RWPE1 (cell line): ENCODE data around the gene DNAI4.

ENCODE experiments used
- CTCF ChIA-PET: fragments of 350-600 bp; sonication (Branson Sonifier 250); formaldehyde crosslinking; extraction: SDS; loops from one replicate; lab custom pipeline; 2021; lab: Yijun Ruan, JAX
- POLR2A ChIA-PET: fragments of 400-600 bp; formaldehyde crosslinking; extraction: SDS; loops from one replicate; lab custom pipeline; 2020; ENCODE audit warnings: antibody characterized with exemption; ENCODE audit not compliant: low non-redundant PET; lab: Yijun Ruan, JAX
- DNase-seq: peaks from one replicate; pipeline ENCODE4 v3.0.0; 2012; ENCODE audit warnings: low spot score
- H3K27ac ChIP-seq: fragments of 450-650 bp; 2 replicates; pipeline ENCODE4 v1.5.1; 2017
- TF ChIP-seq, protein P1 (sequence below): fragments of 450-650 bp; conservative IDR thresholded peaks from 2 replicates; pipeline ENCODE4 v1.5.1; 2017; ENCODE audit warnings: low read depth, mild to moderate bottlenecking

Gene DNAI4

DNA sequence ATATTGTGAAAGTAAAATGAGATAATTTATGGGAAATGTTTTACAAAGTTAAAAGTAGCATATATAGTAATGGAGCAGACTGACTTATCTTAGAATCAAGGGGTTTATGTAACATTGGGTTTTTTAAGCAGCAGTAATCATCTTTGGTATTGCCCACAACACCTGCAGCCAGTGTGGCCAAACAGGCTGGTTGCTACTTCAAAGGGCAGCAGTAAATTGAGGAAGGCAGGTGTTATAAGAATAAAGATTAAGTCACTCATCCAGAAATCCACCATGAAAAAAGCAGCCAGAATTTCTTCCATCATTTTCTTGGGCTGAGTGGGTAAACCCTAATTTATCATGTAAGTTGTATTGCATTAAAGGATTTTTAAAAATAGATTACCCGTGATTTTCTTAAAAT is 155.7 kb downstream of the DNAI4 start:
- TF ChIP-seq, protein P1, sequence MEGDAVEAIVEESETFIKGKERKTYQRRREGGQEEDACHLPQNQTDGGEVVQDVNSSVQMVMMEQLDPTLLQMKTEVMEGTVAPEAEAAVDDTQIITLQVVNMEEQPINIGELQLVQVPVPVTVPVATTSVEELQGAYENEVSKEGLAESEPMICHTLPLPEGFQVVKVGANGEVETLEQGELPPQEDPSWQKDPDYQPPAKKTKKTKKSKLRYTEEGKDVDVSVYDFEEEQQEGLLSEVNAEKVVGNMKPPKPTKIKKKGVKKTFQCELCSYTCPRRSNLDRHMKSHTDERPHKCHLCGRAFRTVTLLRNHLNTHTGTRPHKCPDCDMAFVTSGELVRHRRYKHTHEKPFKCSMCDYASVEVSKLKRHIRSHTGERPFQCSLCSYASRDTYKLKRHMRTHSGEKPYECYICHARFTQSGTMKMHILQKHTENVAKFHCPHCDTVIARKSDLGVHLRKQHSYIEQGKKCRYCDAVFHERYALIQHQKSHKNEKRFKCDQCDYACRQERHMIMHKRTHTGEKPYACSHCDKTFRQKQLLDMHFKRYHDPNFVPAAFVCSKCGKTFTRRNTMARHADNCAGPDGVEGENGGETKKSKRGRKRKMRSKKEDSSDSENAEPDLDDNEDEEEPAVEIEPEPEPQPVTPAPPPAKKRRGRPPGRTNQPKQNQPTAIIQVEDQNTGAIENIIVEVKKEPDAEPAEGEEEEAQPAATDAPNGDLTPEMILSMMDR = no peak
- POLR2A ChIA-PET = no interaction called here
- CTCF ChIA-PET = no interaction called here
- DNase-seq = no peak
- no peak overlapping the region for H3K27ac ChIP-seq

DNA sequence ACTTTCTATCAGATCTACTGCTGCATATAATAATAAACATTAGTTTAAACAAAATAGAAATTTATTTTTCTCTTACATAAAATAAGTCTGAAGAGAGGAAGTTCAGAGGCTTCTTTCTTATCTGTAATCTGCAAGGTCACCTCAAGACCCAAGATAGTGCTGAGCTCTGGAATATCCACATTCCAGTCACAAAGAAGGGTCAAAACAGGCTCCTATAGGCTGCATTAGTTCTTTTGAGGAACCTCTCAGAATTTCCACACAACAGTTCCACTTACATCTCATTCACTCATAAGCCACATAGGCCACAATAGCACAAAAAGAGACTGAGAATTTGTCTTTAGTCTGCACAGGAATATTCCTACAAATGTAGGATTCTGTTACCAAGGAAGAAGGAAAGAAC is 157.0 kb downstream of the DNAI4 start:
- ChIA-PET POLR2A (no interaction called here), CTCF (no interaction called here)
- TF ChIP-seq, protein P1 = no peak
- no peak overlapping the region for H3K27ac ChIP-seq
- no peak for DNase-seq

DNA sequence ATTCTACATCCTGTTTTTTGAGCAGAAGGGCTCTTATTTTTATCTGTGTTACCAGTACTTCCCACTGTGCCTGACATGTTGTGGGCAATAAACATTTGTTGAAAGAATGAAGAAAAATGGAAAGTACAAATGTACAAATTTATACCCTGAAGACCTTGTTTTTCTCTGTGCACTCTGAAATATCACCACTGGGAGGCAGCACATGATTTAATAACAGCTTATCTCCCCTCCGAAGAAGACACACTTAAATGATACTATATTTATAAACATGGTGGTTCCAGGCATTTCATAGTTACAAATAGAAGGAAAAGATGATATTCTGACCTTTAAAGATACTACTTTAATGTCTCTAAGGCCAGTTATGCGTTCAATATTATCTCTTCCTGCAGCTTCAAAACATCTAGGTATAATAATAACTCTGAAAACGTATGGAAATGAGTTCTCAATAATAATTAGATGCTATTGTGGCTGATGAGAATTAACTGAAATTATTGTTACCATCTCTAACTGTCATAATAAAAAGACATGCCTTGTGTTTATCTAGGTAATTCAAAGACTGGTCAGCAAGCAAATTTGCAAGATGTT is 159.6 kb downstream of the DNAI4 start:
- TF ChIP-seq, protein P1 = peak; percentile 74
- POLR2A ChIA-PET = no interaction called here
- CTCF ChIA-PET = interaction anchor here (0.6 to 1.3 kb wide), 8 partner anchors 93 to 753 kb away, joined by 3 to 11 read pairs (median 4); no protein-coding TSS in a partner anchor
- DNase-seq = peak; percentile 36
- H3K27ac ChIP-seq = no peak overlapping the region
